Endothelial cell (in vitro differentiated cells): ENCODE measurements around the gene THBD. TPM values are rescaled to one million over a fixed set of nuclear protein-coding genes. Genes with fewer than 3 reads are reported as not detected.

Experiments used
- DNase-seq: peaks from one replicate; pipeline ENCODE4 v3.0.0; 2021; ENCODE audit warnings: low spot score
- H3K27ac Mint-ChIP-seq: one replicate; pipeline ENCODE4 v1.8.0; 2021; ENCODE audit warnings: mixed read lengths, inconsistent platforms; ENCODE audit not compliant: unreplicated experiment
- H3K27me3 Mint-ChIP-seq: one replicate; pipeline ENCODE4 v1.8.0; 2021; ENCODE audit warnings: mild to moderate bottlenecking, moderate library complexity, mixed read lengths, inconsistent platforms; ENCODE audit not compliant: unreplicated experiment
- H3K36me3 Mint-ChIP-seq: one replicate; pipeline ENCODE4 v1.8.0; 2021; ENCODE audit warnings: mild to moderate bottlenecking, low read depth, mixed read lengths, inconsistent platforms; ENCODE audit not compliant: unreplicated experiment
- H3K4me1 Mint-ChIP-seq: one replicate; pipeline ENCODE4 v1.8.0; 2021; ENCODE audit warnings: mild to moderate bottlenecking, mixed read lengths, inconsistent platforms; ENCODE audit not compliant: unreplicated experiment
- H3K4me3 Mint-ChIP-seq: one replicate; pipeline ENCODE4 v1.8.0; 2021; ENCODE audit warnings: mild to moderate bottlenecking, mixed read lengths, inconsistent platforms; ENCODE audit not compliant: unreplicated experiment
- H3K9me3 Mint-ChIP-seq: one replicate; pipeline ENCODE4 v1.8.0; 2021; ENCODE audit warnings: mixed read lengths, inconsistent platforms; ENCODE audit not compliant: unreplicated experiment
- CTCF ChIP-seq: fragments of 200-600 bp; sonication (generic); IDR thresholded peaks from one replicate; pipeline ENCODE4 v1.5.0; 2021; ENCODE audit warnings: antibody characterized with exemption; ENCODE audit not compliant: unreplicated experiment
- total RNA-seq: library from RNA; stranded (reverse); fragmentation: NEBNext Ultra II Directional; extraction: Animal tissue kit (Norgen Biotek cat#: 25700); gene quantifications from one replicate; pipeline ENCODE4 v1.2.1, GENCODE V29; 2021; ENCODE audit not compliant: unreplicated experiment

Gene THBD
- total RNA-seq, 1 donor from 2014 or later, result 90.4 TPM

- H3K4me3 Mint-ChIP-seq, result no peak overlapping the region
- no peaks in the 10 kb centered on the region for H3K36me3 Mint-ChIP-seq
- no peak for TF ChIP-seq CTCF
- no peak for DNase-seq
- H3K9me3 Mint-ChIP-seq, result no peaks in the 10 kb centered on the region
- peaks cover 3% of the 10 kb centered on the region for H3K4me1 Mint-ChIP-seq
- no peak overlapping the region for H3K27ac Mint-ChIP-seq
- peaks cover 2% of the 10 kb centered on the region for H3K27me3 Mint-ChIP-seq
Measured at GRCh38 chr20:22998476-22998875, 51.0 kb downstream of the THBD start.

- no peaks in the 10 kb centered on the region for H3K36me3 Mint-ChIP-seq
- no peak overlapping the region for H3K27ac Mint-ChIP-seq
- no peak for DNase-seq
- no peak overlapping the region for H3K4me3 Mint-ChIP-seq
- no peaks in the 10 kb centered on the region for H3K4me1 Mint-ChIP-seq
- H3K9me3 Mint-ChIP-seq, result no peaks in the 10 kb centered on the region
- TF ChIP-seq CTCF, result no peak
- peaks cover 2% of the 10 kb centered on the region for H3K27me3 Mint-ChIP-seq
Measured at GRCh38 chr20:22995923-22996322, 53.5 kb downstream of the THBD start.

Other genes with a start within 250 kb of the THBD start
- not detected for gene SSTR4, start 14.4 kb downstream of the THBD start, total RNA-seq
- gene CD93, start 36.7 kb upstream of the THBD start, total RNA-seq, result 139 TPM